GM12864 (cell line): ENCODE data around the gene ARHGAP42.

Source experiments
- DNase-seq: peaks from one replicate; pipeline ENCODE4 v3.0.0-alpha.2; 2011; ENCODE audit warnings: low read depth
- H3K4me3 ChIP-seq: 2 replicates; pipeline ENCODE4 v1.5.1; 2011; ENCODE audit warnings: mild to moderate bottlenecking, low read depth, low read length, control low read depth
- CTCF ChIP-seq: IDR thresholded peaks from 2 replicates; pipeline ENCODE4 v1.5.1; 2011; ENCODE audit warnings: low read depth, mild to moderate bottlenecking, moderate library complexity, low read length, control low read depth, inconsistent platforms; ENCODE audit errors: missing control alignments

Gene ARHGAP42

GRCh38 chr11:101014600-101015285 lies 327.7 kb downstream of the ARHGAP42 start:
- H3K4me3 ChIP-seq, result no peak overlapping the region
- DNase-seq, result no peak
- no peak for TF ChIP-seq CTCF

DNA sequence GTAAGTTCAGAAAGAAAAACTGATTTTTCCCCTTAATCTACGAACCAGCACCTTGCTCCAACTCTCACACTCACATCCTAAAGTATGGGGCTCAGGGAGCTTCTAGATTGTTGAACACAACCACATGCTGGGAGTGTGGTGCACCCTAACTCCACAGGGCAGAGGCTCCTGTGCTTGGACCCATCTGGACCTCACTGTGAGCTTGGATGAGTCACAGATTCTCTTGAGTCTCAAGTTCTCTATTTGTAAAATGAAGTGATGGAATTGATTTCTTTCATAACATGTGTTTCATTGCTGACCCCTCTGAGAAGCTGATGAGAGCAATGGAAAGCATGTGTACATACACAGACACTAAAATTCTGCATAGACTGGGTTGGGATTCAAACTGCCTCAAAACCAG lies 332.8 kb downstream of the ARHGAP42 start:
- no peak for TF ChIP-seq CTCF
- no peak for DNase-seq
- H3K4me3 ChIP-seq, result no peak overlapping the region

- DNase-seq, result no peak
- TF ChIP-seq CTCF, result no peak
- H3K4me3 ChIP-seq, result no peak overlapping the region
These were observed 335.2 kb downstream of the ARHGAP42 start for GRCh38 chr11:101022256-101022655.

GRCh38 chr11:101028644-101029043 lies 341.6 kb downstream of the ARHGAP42 start:
- DNase-seq, result no peak
- no peak overlapping the region for H3K4me3 ChIP-seq
- TF ChIP-seq CTCF, result no peak

- no peak for DNase-seq
- no peak overlapping the region for H3K4me3 ChIP-seq
- TF ChIP-seq CTCF, result no peak
These were observed 342.9 kb downstream of the ARHGAP42 start for GRCh38 chr11:101030015-101030414.

GRCh38 chr11:101030692-101031091 lies 343.6 kb downstream of the ARHGAP42 start:
- DNase-seq, result peak; percentile 2
- no peak for TF ChIP-seq CTCF
- H3K4me3 ChIP-seq, result no peak overlapping the region

DNA sequence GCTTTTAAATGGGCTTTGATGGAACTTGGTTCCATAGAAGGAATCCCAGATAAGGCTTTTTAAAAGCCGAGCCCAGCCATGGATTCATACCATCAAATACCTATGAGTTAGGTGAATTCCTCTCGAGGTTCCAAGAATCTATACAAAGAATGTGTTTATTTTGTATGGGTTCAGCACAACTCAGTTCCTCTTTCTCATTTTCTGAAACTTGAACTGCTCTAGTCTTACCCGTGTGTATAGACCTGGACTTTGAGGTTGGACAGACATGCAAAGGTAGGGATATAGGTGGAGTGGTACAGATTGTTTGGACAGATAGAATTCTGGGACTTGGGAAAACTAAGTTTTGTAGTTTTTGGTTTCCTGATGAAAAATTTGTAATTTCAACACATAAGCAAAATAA lies 344.6 kb downstream of the ARHGAP42 start:
- H3K4me3 ChIP-seq, result no peak overlapping the region
- DNase-seq, result no peak
- TF ChIP-seq CTCF, result no peak
